ENCODE measurements around the gene ELK4.

The ELK4 gene

DNA sequence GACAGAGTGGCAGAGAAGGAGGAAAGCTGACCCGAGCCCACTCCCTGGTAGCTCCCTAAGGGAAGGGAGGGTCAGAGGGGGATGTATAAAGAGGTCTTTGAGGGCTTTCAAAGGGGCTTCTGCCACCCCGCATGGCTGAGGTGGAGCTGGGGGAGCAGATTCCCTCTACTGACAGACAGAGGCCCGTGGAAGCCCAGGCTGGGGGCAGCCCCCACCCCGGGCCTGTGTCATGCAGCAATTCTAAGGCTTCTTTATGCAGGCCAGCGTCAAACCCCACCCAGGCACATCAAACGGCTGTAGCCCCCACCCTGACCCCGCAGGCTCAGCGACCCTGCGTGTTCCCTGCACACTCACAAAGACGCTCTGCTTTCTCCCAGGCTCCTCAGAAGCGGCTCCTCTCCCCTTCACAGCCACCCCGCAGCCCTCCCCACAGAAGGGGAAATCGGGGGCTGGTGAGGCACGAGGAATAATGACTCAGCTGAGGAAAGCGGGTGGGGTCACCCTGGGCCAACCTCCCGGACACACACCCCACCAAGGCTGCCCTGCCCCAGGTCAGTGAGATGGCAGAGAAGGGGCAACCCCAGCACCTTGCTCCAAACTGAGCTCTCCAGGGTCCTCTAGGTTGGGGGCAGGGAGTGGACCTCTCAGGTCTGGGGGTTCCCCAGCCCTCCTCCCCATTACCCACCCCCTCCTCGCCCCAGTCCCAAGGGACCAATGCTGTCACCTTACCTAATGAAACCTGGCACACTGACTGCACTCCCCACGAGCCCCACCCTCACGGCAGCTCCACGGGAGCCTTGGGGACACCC is 37.7 kb upstream of the ELK4 start:
- DNase-seq (ENCODE audit: low read depth in 2 of 2), result no peak
- TF ChIP-seq, protein P1, sequence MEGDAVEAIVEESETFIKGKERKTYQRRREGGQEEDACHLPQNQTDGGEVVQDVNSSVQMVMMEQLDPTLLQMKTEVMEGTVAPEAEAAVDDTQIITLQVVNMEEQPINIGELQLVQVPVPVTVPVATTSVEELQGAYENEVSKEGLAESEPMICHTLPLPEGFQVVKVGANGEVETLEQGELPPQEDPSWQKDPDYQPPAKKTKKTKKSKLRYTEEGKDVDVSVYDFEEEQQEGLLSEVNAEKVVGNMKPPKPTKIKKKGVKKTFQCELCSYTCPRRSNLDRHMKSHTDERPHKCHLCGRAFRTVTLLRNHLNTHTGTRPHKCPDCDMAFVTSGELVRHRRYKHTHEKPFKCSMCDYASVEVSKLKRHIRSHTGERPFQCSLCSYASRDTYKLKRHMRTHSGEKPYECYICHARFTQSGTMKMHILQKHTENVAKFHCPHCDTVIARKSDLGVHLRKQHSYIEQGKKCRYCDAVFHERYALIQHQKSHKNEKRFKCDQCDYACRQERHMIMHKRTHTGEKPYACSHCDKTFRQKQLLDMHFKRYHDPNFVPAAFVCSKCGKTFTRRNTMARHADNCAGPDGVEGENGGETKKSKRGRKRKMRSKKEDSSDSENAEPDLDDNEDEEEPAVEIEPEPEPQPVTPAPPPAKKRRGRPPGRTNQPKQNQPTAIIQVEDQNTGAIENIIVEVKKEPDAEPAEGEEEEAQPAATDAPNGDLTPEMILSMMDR (IDR thresholded peaks at IDR 0.05; ENCODE audit: low read depth, low read length), result no peak
- no peak overlapping the region for H3K4me3 ChIP-seq (replicated peaks in 1 of 2; ENCODE audit: low read depth in 2 of 2, low read length in 2 of 2)

DNA sequence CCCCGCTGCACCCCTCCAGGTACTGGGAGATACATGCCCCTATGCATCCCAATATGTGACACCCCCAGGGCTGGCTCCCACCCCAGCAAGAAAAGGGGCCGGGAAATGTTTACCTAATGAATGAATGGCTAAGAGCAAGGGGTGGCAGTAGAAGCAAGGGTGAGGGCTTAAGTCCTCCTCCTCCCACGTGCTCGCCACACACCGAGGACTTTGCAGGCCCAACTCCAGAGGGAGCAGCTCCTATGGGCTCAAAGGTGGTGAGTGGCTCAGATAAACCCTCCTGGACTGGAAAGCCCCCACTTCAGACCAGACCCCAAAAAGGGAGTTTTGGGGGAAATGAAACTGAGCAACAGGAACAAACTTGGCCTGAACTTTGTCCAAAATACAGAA is 37.1 kb upstream of the ELK4 start:
- no peak for DNase-seq (ENCODE audit: low read depth in 2 of 2)
- TF ChIP-seq, protein P1 (IDR thresholded peaks at IDR 0.05; ENCODE audit: low read depth, low read length), result no peak
- H3K4me3 ChIP-seq (replicated peaks in 1 of 2; ENCODE audit: low read depth in 2 of 2, low read length in 2 of 2), result no peak overlapping the region

DNA sequence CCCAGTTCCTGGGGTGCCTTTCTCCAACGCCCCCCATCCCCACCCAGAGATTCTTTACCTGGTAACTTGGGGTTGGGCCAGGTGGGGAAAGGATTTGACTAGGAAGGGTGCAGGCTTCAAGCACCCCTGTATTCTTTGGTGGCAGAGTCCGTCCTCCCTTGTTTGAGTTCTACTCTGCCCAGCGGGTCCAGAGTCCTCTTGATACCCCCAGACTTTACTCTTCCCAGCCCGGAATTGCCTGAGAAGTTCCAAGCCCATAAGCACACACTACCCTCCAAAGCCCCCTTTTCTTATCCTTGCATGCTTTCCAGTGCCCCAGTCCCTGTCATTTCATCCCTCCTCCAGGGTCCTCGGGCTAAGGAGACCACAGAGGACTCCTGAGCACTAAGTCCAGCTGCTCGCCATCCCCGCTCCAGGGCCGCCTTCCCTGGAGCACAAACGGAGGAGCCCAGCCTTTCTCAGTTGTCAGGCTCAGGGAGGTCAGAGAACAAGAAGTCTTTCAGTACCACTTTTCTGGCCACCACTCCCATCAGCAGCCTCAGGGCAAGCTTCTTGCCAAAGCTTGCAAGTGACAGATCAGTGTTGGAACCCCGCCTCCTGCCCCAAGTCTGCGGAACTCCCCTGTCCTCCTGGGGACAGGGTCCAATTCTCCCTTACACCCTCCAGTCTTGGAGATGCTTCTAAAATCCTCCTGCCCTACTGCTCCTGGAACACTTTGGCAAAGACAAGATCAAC is 36.3 kb upstream of the ELK4 start:
- TF ChIP-seq, protein P1 (IDR thresholded peaks at IDR 0.05; ENCODE audit: low read depth, low read length), result no peak
- H3K4me3 ChIP-seq (replicated peaks in 1 of 2; ENCODE audit: low read depth in 2 of 2, low read length in 2 of 2), result no peak overlapping the region
- DNase-seq (ENCODE audit: low read depth in 2 of 2), result no peak

DNA sequence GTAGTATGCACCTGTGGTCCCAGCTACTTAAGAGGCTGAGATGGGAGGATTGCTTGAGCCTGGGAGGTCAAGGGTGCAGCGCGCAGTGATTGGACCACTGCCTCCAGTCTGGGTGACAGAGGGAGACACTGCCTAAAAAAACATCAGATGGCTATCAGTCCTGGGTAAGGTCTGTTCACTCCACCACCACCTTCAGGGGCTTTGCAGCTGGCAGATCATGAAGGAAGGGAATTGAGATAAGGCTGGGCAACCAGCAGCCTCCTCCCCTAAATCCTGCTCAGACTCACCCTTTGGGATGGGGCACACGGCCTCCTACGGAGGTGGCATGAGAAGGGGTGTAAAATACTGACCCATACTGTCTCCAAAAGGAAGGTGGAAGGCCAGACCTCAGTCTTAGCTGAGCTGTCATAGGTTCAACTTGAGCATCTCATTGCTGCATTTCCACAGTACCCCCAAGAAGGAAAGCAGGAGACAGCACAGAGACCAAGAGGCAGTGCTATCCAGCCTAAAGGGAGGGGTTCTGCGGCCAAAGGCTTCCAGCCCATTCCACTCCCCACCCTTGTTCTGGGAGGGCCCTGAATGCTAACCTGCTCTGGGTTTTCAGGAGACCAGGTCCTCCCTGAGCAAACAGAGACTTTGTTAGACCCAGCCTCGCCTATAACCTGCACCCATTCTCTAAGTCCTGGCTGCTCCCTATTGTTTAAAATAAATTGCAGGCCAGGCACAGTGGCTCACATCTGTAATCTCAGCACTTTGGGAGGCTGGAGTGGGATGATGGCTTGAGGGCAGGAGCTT is 34.8 kb upstream of the ELK4 start:
- TF ChIP-seq, protein P1 (IDR thresholded peaks at IDR 0.05; ENCODE audit: low read depth, low read length), result no peak
- no peak overlapping the region for H3K4me3 ChIP-seq (replicated peaks in 1 of 2; ENCODE audit: low read depth in 2 of 2, low read length in 2 of 2)
- no peak for DNase-seq (ENCODE audit: low read depth in 2 of 2)

DNA sequence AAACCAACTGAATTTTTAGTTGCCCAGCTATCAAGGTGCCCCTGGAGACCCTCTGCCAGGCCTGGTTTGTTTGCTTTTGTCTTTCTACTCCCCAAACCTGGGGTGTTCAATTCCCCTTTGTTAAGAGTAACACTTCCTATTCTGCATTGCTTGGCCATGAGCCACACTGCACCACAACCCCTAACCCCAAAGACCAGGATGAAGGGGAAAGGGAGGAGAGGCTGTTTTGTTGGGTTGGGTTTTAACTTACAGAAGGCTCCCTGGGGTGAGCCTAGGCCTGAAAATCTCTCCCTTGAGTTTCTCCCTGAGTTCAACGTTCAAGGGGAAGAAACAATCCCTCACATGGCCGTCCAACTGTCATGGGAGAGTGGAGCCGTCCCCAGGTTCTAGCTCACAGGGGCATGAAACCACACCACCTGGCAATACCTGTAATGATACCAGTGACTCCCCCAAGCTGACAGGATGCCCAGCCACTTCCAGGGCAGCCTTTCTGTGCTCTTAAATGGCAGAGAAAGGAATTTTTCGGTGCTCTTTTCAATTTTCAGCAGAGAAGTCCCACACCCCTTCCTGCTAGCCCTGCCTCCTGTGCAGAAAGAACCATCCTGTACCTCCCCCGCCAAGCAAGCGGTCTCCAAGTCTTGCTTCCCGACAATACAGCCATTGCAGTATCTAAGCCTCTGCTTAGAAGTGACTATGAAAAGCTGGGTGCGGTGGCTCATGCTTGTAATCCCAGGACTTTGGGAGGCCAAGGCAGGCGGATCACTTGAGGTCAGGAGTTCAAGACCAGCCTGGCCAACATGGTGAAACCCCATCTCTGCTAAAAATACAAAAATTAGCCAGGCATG is 33.6 kb upstream of the ELK4 start:
- TF ChIP-seq, protein P1 (IDR thresholded peaks at IDR 0.05; ENCODE audit: low read depth, low read length), result no peak
- H3K4me3 ChIP-seq (replicated peaks in 1 of 2; ENCODE audit: low read depth in 2 of 2, low read length in 2 of 2), result no peak overlapping the region
- no peak for DNase-seq (ENCODE audit: low read depth in 2 of 2)

Data from cardiac fibroblast (primary cell).